Uterus (tissue), 2 donors: ENCODE data around the gene ARHGEF10L.

Experiments
- POLR2A ChIP-seq, 2 donors: fragments of 450-650 bp; IDR thresholded peaks; one replicate each; pipeline ENCODE4 v1.6.1; 2016; ENCODE audit warnings: antibody characterized with exemption in 2 of 2, mild to moderate bottlenecking in 1 of 2, moderate library complexity in 1 of 2
- TF ChIP-seq, protein P1 (sequence below), 4 experiments: fragments of 200-600 bp in 2 of 4; fragments of 450-650 bp in 2 of 4; sonication (generic) in 2 of 4; IDR thresholded peaks; one replicate each; pipeline ENCODE4 v1.5.1; 2016 to 2019; ENCODE audit warnings: antibody characterized with exemption in 4 of 4, mild to moderate bottlenecking in 2 of 4, moderate library complexity in 1 of 4

- TF ChIP-seq, protein P1, sequence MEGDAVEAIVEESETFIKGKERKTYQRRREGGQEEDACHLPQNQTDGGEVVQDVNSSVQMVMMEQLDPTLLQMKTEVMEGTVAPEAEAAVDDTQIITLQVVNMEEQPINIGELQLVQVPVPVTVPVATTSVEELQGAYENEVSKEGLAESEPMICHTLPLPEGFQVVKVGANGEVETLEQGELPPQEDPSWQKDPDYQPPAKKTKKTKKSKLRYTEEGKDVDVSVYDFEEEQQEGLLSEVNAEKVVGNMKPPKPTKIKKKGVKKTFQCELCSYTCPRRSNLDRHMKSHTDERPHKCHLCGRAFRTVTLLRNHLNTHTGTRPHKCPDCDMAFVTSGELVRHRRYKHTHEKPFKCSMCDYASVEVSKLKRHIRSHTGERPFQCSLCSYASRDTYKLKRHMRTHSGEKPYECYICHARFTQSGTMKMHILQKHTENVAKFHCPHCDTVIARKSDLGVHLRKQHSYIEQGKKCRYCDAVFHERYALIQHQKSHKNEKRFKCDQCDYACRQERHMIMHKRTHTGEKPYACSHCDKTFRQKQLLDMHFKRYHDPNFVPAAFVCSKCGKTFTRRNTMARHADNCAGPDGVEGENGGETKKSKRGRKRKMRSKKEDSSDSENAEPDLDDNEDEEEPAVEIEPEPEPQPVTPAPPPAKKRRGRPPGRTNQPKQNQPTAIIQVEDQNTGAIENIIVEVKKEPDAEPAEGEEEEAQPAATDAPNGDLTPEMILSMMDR (IDR thresholded peaks at IDR 0.05) = no peak
- no peak for TF ChIP-seq POLR2A (IDR thresholded peaks at IDR 0.05)
Observed at GRCh38 chr1:17559615-17560419, 20.3 kb downstream of the ARHGEF10L start.
